HepG2 (cell line): Measurements from ENCODE around the gene ARF5. TPM values are rescaled to one million over a fixed set of nuclear protein-coding genes. Genes with fewer than 3 reads are reported as not detected.

ENCODE experiments used
- CBFB ChIP-seq: sonication (generic); formaldehyde crosslinking; IDR thresholded peaks from 2 replicates; pipeline ENCODE4 v1.4.0; 2020; ENCODE audit warnings: missing genetic modification reagents
- HMGA1 ChIP-seq: sonication (generic); formaldehyde crosslinking; conservative IDR thresholded peaks from 2 replicates; pipeline ENCODE4 v1.4.0; 2020; ENCODE audit warnings: missing genetic modification reagents
- PRMT3 ChIP-seq: sonication (generic); formaldehyde crosslinking; IDR thresholded peaks from 2 replicates; pipeline ENCODE4 v1.8.1; 2022; ENCODE audit warnings: low read depth, mild to moderate bottlenecking, moderate library complexity, missing genetic modification reagents, borderline replicate concordance
- TAF1 ChIP-seq: sonication (generic); formaldehyde crosslinking; IDR thresholded peaks from 2 replicates; pipeline ENCODE4 v1.4.0; 2020; ENCODE audit warnings: missing genetic modification reagents
- TCF12 ChIP-seq, 2 experiments: fragments of 450-650 bp in 1 of 2; sonication (generic) in 1 of 2; formaldehyde crosslinking in 1 of 2; IDR thresholded peaks; 2 replicates each; pipeline versions ENCODE4 v1.6.1 to v1.8.0; 2017 to 2022; ENCODE audit warnings: antibody characterized with exemption in 1 of 2, mild to moderate bottlenecking in 1 of 2, missing genetic modification reagents in 1 of 2, moderate library complexity in 1 of 2
- TEAD2 ChIP-seq: sonication (generic); formaldehyde crosslinking; IDR thresholded peaks from 2 replicates; pipeline ENCODE4 v1.9.0; 2021; ENCODE audit warnings: missing genetic modification reagents
- TOE1 ChIP-seq: sonication (generic); formaldehyde crosslinking; IDR thresholded peaks from 2 replicates; pipeline ENCODE4 v1.4.0; 2020; ENCODE audit warnings: mild to moderate bottlenecking, missing genetic modification reagents
- ZBTB25 ChIP-seq: IDR thresholded peaks from 2 replicates; pipeline ENCODE4 v1.6.1; 2018; ENCODE audit warnings: missing genetic modification reagents
- ZHX2 ChIP-seq, 2 experiments: sonication (generic) in 1 of 2; formaldehyde crosslinking in 1 of 2; IDR thresholded peaks; 2 replicates each; pipeline versions ENCODE4 v1.6.1 to v1.9.0; 2014 to 2022; ENCODE audit warnings: antibody characterized with exemption in 1 of 2, borderline replicate concordance in 1 of 2, inconsistent platforms in 1 of 2, low read depth in 1 of 2, missing genetic modification reagents in 1 of 2
- ZNF224 ChIP-seq: sonication (generic); formaldehyde crosslinking; IDR thresholded peaks from 2 replicates; pipeline ENCODE4 v1.5.0; 2020; ENCODE audit warnings: mild to moderate bottlenecking, missing genetic modification reagents
- ZNF550 ChIP-seq: sonication (generic); formaldehyde crosslinking; IDR thresholded peaks from 2 replicates; pipeline ENCODE4 v1.4.0; 2020; ENCODE audit warnings: mild to moderate bottlenecking, missing genetic modification reagents, borderline replicate concordance
- ZNF574 ChIP-seq: sonication (generic); formaldehyde crosslinking; IDR thresholded peaks from 2 replicates; pipeline ENCODE4 v1.4.0; 2020; ENCODE audit warnings: missing genetic modification reagents
- ZNF691 ChIP-seq: sonication (generic); formaldehyde crosslinking; IDR thresholded peaks from 2 replicates; pipeline ENCODE4 v1.4.0; 2020; ENCODE audit warnings: missing genetic modification reagents, low read depth, mild to moderate bottlenecking, borderline replicate concordance
- ZNF704 ChIP-seq: sonication (generic); formaldehyde crosslinking; IDR thresholded peaks from 2 replicates; pipeline ENCODE4 v1.8.1; 2023; ENCODE audit warnings: mild to moderate bottlenecking, inconsistent platforms, moderate library complexity, missing genetic modification reagents, borderline replicate concordance
- ZNF746 ChIP-seq: sonication (generic); formaldehyde crosslinking; IDR thresholded peaks from 2 replicates; pipeline ENCODE4 v1.8.0; 2022; ENCODE audit warnings: mild to moderate bottlenecking, missing genetic modification reagents
- ZNF749 ChIP-seq: sonication (generic); formaldehyde crosslinking; IDR thresholded peaks from 2 replicates; pipeline ENCODE4 v1.8.0; 2022; ENCODE audit warnings: mild to moderate bottlenecking, missing genetic modification reagents, moderate library complexity, borderline replicate concordance
- polyA plus RNA-seq, 8 experiments: library from polyadenylated mRNA; depleted of rRNA in 3 of 8; stranded (reverse) in 7 of 8; unstranded in 1 of 8; fragments of >200 nt; fragmentation: Illumina TruSeq in 4 of 8; extraction: Trizol in 4 of 8; gene quantifications; 2 replicates each; pipeline versions ENCODE4 v1.2.1 to v1.2.3, GENCODE V29; 2011 to 2016; ENCODE audit warnings: low read depth in 4 of 8, missing spikeins in 1 of 8, mixed read lengths in 1 of 8; ENCODE audit not compliant: insufficient read depth in 1 of 8
- total RNA-seq, 5 experiments: library from RNA; depleted of rRNA; stranded (reverse); fragments of >200 nt; fragmentation: Illumina TruSeq; extraction: Trizol; gene quantifications; 2 replicates each; pipeline ENCODE4 v1.2.3, GENCODE V29; 2016; ENCODE audit warnings: low read depth in 1 of 5

Gene ARF5
- total and polyA plus RNA-seq, 2 of the 13 experiments (the other 11 are each of a cell fraction or from before 2014, with no cell fraction given) = 109 to 135 TPM

GRCh38 chr7:127588019-127588696, at the start of gene ARF5 (continued):
- no peak for TF ChIP-seq ZHX2 (IDR thresholded peaks at IDR 0.05; ENCODE audit: low read depth)
- TF ChIP-seq ZHX2 (CRISPR knock-in tag; IDR thresholded peaks at IDR 0.05; ENCODE audit: borderline replicate concordance) = peak; percentile 18; the same call in 1 of the 2 replicates
- no peak for TF ChIP-seq TEAD2 (CRISPR knock-in tag)
- no peak for TF ChIP-seq HMGA1 (CRISPR knock-in tag)
- TF ChIP-seq ZNF691 (CRISPR knock-in tag) = no peak
- no peak for TF ChIP-seq ZNF550 (CRISPR knock-in tag)
- 0 out of 2 replicates have a peak, but pooled peaks have one; percentile 20 for TF ChIP-seq ZNF704
- no peak for TF ChIP-seq TCF12 (IDR thresholded peaks at IDR 0.05)
- TF ChIP-seq TCF12 (CRISPR knock-in tag; IDR thresholded peaks at IDR 0.05) = 0 out of 2 replicates have a peak, but pooled peaks have one; percentile 44
- peak; percentile 54 for TF ChIP-seq TAF1
- no peak for TF ChIP-seq ZNF746 (CRISPR knock-in tag)
- peak; percentile 20 for TF ChIP-seq ZNF574
- TF ChIP-seq ZNF749 (CRISPR knock-in tag) = no peak
- no peak for TF ChIP-seq CBFB (CRISPR knock-in tag)
- peak; percentile 53; the same call in 1 of the 2 replicates for TF ChIP-seq ZNF224
- no peak for TF ChIP-seq PRMT3 (CRISPR knock-in tag)
- no peak for TF ChIP-seq ZBTB25 (CRISPR knock-in tag)
- no peak for TF ChIP-seq TOE1
